Calu3 (cell line): Measurements from ENCODE around the gene CCN6. TPM values are rescaled to one million over a fixed set of nuclear protein-coding genes. Genes with fewer than 3 reads are reported as not detected.

ENCODE experiments used
- BruUV-seq: library from RNA; stranded (reverse); fragments of 400-500 nt; replicated peaks from 2 replicates; lab custom pipeline; 2021; lab: Mats Ljungman, UMichigan
- CTCF ChIA-PET: fragments of 300-600 bp; sonication (Branson Sonifier 250); formaldehyde crosslinking; loops from one replicate; lab custom pipeline; 2022; ENCODE audit warnings: antibody characterized with exemption; lab: Charles Lee
- DNase-seq: peaks from one replicate; pipeline ENCODE4 v3.0.0; 2022
- H3K27ac Mint-ChIP-seq: one replicate; pipeline ENCODE4 v1.8.0; 2022; ENCODE audit warnings: mixed read lengths; ENCODE audit not compliant: unreplicated experiment
- H3K27me3 Mint-ChIP-seq: one replicate; pipeline ENCODE4 v1.8.0; 2022; ENCODE audit warnings: mixed read lengths; ENCODE audit not compliant: unreplicated experiment
- H3K36me3 Mint-ChIP-seq: one replicate; pipeline ENCODE4 v1.8.0; 2022; ENCODE audit warnings: mild to moderate bottlenecking, moderate library complexity, mixed read lengths; ENCODE audit not compliant: insufficient read depth, unreplicated experiment
- H3K4me1 Mint-ChIP-seq: one replicate; pipeline ENCODE4 v1.8.0; 2022; ENCODE audit warnings: mild to moderate bottlenecking, low read depth, mixed read lengths; ENCODE audit not compliant: unreplicated experiment
- H3K4me3 Mint-ChIP-seq: one replicate; pipeline ENCODE4 v1.8.0; 2022; ENCODE audit warnings: mild to moderate bottlenecking, low read depth, moderate library complexity, mixed read lengths; ENCODE audit not compliant: unreplicated experiment
- H3K9me3 Mint-ChIP-seq: one replicate; pipeline ENCODE4 v1.8.0; 2022; ENCODE audit warnings: low read depth, mixed read lengths; ENCODE audit not compliant: unreplicated experiment
- intact Hi-C: fragments of 100-400 bp; cut with micrococcal nuclease; formaldehyde crosslinking; loops from one replicate; pipeline ENCODE4 v1.10.0; 2022; ENCODE audit not compliant: unreplicated experiment
- total RNA-seq: library from RNA; stranded (reverse); gene quantifications from 2 replicates; pipeline ENCODE4 v1.2.3, GENCODE V29; 2022
- TF ChIP-seq, protein P1 (sequence below): fragments of 200-600 bp; IDR thresholded peaks from one replicate; pipeline ENCODE4 v1.8.0; 2022; ENCODE audit warnings: antibody characterized with exemption; ENCODE audit not compliant: unreplicated experiment

The CCN6 gene
- total RNA-seq, 1 experiment from 2014 or later: not detected

DNA sequence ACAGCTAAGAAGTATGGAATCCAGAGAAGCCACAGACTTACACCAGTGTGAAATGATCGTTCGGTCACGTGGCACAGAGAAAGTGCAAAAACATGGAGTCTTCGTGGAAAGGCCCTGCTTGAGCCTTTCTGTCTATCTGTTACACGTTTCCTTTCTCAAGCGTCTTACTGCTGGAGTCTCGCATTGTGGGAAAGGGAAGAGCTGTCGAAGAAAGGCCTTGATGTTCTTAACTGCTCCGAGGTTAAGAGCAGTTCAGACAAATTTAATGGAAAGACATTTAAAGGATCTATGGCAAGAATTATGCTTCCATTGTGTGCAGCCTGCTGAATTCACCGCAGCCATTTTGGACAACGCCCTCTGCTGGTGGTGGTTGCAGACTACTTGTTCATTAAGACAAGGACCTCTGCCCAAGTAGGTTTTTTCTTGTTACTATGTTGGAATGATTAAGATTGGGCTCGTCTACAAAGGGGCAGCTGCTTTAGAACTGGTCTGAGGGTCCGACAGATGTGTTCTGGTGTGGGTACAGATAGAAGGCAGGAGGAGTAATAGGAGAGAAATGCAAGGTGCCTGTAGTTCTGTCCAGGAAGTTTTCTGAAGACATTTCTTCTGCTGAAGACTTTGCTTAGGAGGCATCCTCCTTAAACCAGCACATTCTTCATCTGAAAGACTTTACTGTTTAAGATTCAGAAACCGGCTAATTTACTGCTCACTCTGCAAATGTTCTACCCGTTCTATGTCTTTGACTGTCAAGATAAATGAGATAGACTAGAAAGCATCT is 24.7 kb upstream of the CCN6 start:
- Mint-ChIP-seq H3K27me3 (peaks cover 31% of the 10 kb centered on the region), H3K36me3 (no peaks in the 10 kb centered on the region)
- CTCF ChIA-PET: no interaction called here

DNA sequence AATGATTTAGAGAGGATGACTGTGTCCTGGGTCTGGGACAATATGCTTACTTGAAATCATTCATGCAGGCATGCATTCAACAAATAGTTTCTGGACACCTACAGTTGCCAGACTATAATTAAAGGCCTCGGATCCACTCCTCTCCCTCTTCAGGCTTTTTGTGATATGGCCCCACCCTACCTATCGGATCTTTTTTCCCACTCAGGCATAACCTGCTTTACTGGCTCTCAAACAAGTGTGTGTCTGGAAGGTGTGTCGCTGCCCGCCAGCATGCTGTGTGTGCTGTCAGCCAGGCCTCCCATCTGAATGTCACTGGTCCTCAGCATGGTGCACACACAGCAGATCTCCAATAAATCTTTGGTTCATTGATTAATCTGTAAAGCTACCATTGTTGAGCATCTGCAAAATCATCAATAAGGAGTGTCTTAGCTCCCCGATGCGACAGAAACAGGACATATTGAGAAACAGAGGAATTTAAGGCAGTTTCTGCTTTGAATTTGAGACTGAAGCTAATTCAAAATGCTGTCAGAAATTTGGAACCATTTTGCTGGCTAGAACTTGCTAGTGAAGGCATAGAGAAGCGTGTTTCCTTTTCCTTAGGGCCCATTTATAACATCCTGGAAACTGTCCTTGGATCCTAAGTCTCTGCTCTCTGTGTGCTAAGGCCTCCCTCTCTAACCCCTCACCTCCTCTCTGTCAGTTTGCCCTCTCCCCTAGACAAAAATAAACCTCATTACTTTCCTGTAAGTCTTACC is 23.5 kb upstream of the CCN6 start:
- H3K27me3 Mint-ChIP-seq: peaks cover 36% of the 10 kb centered on the region
- H3K9me3 Mint-ChIP-seq: no peaks in the 10 kb centered on the region
- H3K4me1 Mint-ChIP-seq: peaks cover 15% of the 10 kb centered on the region
- BruUV-seq: no TSS peak
- intact Hi-C loops: no loop called here
- no peak for DNase-seq
- no peaks in the 10 kb centered on the region for H3K36me3 Mint-ChIP-seq
- CTCF ChIA-PET: no interaction called here
- no peak overlapping the region for H3K4me3 Mint-ChIP-seq
- H3K27ac Mint-ChIP-seq: no peak overlapping the region
- TF ChIP-seq, protein P1, sequence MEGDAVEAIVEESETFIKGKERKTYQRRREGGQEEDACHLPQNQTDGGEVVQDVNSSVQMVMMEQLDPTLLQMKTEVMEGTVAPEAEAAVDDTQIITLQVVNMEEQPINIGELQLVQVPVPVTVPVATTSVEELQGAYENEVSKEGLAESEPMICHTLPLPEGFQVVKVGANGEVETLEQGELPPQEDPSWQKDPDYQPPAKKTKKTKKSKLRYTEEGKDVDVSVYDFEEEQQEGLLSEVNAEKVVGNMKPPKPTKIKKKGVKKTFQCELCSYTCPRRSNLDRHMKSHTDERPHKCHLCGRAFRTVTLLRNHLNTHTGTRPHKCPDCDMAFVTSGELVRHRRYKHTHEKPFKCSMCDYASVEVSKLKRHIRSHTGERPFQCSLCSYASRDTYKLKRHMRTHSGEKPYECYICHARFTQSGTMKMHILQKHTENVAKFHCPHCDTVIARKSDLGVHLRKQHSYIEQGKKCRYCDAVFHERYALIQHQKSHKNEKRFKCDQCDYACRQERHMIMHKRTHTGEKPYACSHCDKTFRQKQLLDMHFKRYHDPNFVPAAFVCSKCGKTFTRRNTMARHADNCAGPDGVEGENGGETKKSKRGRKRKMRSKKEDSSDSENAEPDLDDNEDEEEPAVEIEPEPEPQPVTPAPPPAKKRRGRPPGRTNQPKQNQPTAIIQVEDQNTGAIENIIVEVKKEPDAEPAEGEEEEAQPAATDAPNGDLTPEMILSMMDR: no peak

More for the DNA sequence above, 24.7 kb upstream of the CCN6 start:
- Mint-ChIP-seq H3K9me3 (no peaks in the 10 kb centered on the region), H3K4me3 (no peak overlapping the region), H3K27ac (no peak overlapping the region), H3K4me1 (peaks cover 15% of the 10 kb centered on the region)
- peak; percentile 78 for DNase-seq
- no TSS peak for BruUV-seq
- TF ChIP-seq, protein P1: peak; percentile 41
- intact Hi-C loops: loop anchor here (1.0 kb wide), 2 partner anchors 158 to 319 kb away; no protein-coding TSS in a partner anchor

DNA sequence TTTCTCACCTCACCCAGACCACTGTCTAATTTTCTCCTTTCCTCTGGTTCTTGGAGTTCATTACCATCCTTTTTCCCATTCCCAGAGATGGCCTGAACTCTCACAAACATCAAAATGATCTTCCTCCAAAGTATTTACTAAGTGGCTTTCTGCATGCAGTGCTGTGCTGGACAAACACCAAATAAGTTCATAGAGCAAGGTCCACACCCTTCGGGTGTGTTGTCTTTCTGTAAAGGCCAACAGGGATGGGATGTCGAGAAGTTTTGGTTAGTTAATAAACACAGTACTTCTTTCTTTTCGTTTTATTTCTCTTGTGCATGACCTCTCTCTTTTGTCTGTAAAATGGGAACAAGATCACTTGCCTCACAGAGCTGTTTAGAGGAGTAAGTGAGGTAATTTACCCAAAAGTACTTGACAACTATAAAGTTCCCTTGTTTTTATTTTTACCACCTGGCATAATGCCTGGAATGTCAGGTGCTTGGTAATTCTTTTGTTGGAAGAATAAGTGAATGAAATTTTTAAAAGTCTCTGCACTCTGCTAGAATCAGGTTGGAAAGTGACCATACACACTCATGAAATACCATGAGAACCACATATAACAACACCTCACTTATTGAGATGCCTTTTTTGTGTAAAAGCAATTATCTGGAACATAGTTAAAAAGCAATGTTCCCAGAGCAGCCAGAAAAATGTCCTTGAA is 22.8 kb upstream of the CCN6 start:
- Mint-ChIP-seq H3K36me3 (no peaks in the 10 kb centered on the region), H3K4me1 (peaks cover 15% of the 10 kb centered on the region), H3K27me3 (peaks cover 36% of the 10 kb centered on the region), H3K27ac (no peak overlapping the region), H3K4me3 (no peak overlapping the region), H3K9me3 (no peaks in the 10 kb centered on the region)
- TF ChIP-seq, protein P1: no peak
- CTCF ChIA-PET: no interaction called here
- intact Hi-C loops: no loop called here
- BruUV-seq: no TSS peak
- DNase-seq: no peak

DNA sequence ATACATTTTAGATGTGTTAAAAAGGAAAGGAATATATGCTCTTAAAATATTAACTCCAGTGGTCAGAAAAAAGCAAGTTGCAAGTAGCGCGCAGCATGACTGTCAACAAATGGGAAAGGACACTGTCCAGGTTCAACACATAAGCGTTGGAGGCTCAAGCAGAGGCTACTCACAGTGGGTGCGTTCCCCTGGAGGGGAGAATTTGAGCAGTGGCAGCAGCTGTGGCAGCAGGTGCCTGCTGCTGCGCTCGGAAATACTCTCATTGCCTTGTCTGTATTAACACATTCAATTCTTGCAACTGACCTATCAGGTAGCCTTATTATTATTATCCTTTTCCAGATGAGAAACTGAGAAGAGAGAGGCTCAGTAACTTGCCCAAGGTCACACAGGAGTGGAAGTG is 21.9 kb upstream of the CCN6 start:
- DNase-seq: no peak
- Mint-ChIP-seq H3K9me3 (no peaks in the 10 kb centered on the region), H3K4me1 (peaks cover 15% of the 10 kb centered on the region), H3K27me3 (peaks cover 36% of the 10 kb centered on the region), H3K36me3 (no peaks in the 10 kb centered on the region), H3K4me3 (no peak overlapping the region), H3K27ac (no peak overlapping the region)
- intact Hi-C loops: no loop called here
- no TSS peak for BruUV-seq
- CTCF ChIA-PET: no interaction called here
- TF ChIP-seq, protein P1: no peak
